Measurements from ENCODE around the gene TAF11.
"Not testable (repeated sequence)": the region's sequence is repeated elsewhere in the genome, so short reads cannot be mapped to it uniquely, and the experiment has no call there.

The TAF11 gene

GRCh38 chr6:34887753-34888513, at the start of gene TAF11:
Gene TAF11, minus strand, starts transcription at chr6:34888042. Its CDS starts 85 bp downstream, at chr6:34887957.
- peak; percentile 79 to 84 for DNase-seq

GRCh38 chr6:34934516-34934915, 46.7 kb upstream of the TAF11 start:
- DNase-seq: no peak

- DNase-seq: not testable (repeated sequence)
These were observed 44.4 kb upstream of the TAF11 start for GRCh38 chr6:34932202-34932601.

GRCh38 chr6:34930221-34930620, 42.4 kb upstream of the TAF11 start:
- no peak for DNase-seq

- no peak for DNase-seq
These were observed 41.6 kb upstream of the TAF11 start for GRCh38 chr6:34929241-34929978.

GRCh38 chr6:34928695-34929094, 40.9 kb upstream of the TAF11 start:
- DNase-seq: no peak

GRCh38 chr6:34928220-34928619, 40.4 kb upstream of the TAF11 start:
- DNase-seq: no peak

GRCh38 chr6:34926655-34927054, 38.8 kb upstream of the TAF11 start:
- no peak for DNase-seq

- DNase-seq: no peak
These were observed 37.2 kb upstream of the TAF11 start for GRCh38 chr6:34924831-34925625.

GRCh38 chr6:34922177-34922663, 34.4 kb upstream of the TAF11 start:
- DNase-seq: peak in 1 of 2 donors; percentile 16

- DNase-seq: no peak
These were observed 32.3 kb upstream of the TAF11 start for GRCh38 chr6:34920097-34920496.

GRCh38 chr6:34919651-34920050, 31.8 kb upstream of the TAF11 start:
- peak in 1 of 2 donors; percentile 13 for DNase-seq

- no peak for DNase-seq
These were observed 29.9 kb upstream of the TAF11 start for GRCh38 chr6:34917626-34918285.

- DNase-seq: no peak
These were observed 28.6 kb upstream of the TAF11 start for GRCh38 chr6:34916348-34916967.

GRCh38 chr6:34914358-34914757, 26.5 kb upstream of the TAF11 start:
- no peak for DNase-seq

GRCh38 chr6:34912715-34913464, 25.0 kb upstream of the TAF11 start:
- DNase-seq: peak in 1 of 2 donors; percentile 62

GRCh38 chr6:34911822-34912221, 24.0 kb upstream of the TAF11 start:
- no peak for DNase-seq

GRCh38 chr6:34909320-34909883, 21.6 kb upstream of the TAF11 start:
- no peak for DNase-seq

GRCh38 chr6:34908194-34908593, 20.4 kb upstream of the TAF11 start:
- DNase-seq: no peak

GRCh38 chr6:34906826-34907225, 19.0 kb upstream of the TAF11 start:
- no peak for DNase-seq

GRCh38 chr6:34904990-34905613, 17.3 kb upstream of the TAF11 start:
- no peak for DNase-seq
